Measurements from ENCODE around the gene ARHGAP1.

DNA sequence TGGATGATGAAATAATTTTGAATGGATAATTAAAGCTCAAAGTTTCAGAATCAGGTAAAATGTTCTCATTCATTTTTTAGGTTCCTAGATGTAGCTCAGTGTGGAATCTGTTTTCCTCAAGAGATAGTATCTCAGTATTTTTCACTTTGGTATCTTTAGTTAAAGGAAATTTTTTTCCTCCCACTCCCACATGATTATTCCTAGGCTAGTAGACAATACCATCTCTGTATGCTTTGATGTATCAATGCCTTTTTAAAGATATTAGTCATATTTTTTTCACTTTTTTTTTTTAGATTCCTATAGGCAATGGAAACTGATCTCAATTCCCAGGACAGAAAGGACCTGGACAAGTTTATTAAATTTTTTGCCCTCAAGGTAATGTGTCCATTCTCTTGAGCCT, 56.4 kb downstream of the ARHGAP1 start:
- TF ChIP-seq, protein P1, sequence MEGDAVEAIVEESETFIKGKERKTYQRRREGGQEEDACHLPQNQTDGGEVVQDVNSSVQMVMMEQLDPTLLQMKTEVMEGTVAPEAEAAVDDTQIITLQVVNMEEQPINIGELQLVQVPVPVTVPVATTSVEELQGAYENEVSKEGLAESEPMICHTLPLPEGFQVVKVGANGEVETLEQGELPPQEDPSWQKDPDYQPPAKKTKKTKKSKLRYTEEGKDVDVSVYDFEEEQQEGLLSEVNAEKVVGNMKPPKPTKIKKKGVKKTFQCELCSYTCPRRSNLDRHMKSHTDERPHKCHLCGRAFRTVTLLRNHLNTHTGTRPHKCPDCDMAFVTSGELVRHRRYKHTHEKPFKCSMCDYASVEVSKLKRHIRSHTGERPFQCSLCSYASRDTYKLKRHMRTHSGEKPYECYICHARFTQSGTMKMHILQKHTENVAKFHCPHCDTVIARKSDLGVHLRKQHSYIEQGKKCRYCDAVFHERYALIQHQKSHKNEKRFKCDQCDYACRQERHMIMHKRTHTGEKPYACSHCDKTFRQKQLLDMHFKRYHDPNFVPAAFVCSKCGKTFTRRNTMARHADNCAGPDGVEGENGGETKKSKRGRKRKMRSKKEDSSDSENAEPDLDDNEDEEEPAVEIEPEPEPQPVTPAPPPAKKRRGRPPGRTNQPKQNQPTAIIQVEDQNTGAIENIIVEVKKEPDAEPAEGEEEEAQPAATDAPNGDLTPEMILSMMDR (IDR thresholded peaks at IDR 0.05): no peak
- TF ChIP-seq MAZ (IDR thresholded peaks at IDR 0.05; ENCODE audit: borderline replicate concordance, low read depth, low read length) (no peak), BHLHE40 (IDR thresholded peaks at IDR 0.05; ENCODE audit: low read depth, low read length) (no peak), EP300 (IDR thresholded peaks at IDR 0.05) (no peak), POLR2A (IDR thresholded peaks at IDR 0.05; ENCODE audit: low read length) (no peak), RFX5 (IDR thresholded peaks at IDR 0.05) (no peak), EHMT2 (IDR thresholded peaks at IDR 0.05; ENCODE audit: low read depth) (no peak), RAD21 (conservative IDR thresholded peaks at IDR 0.05 in 1 of 2, IDR thresholded peaks at IDR 0.05 in 1 of 2) (no peak), KDM1A (IDR thresholded peaks at IDR 0.05; ENCODE audit: low read depth) (no peak)
- TF ChIP-seq, protein P2, sequence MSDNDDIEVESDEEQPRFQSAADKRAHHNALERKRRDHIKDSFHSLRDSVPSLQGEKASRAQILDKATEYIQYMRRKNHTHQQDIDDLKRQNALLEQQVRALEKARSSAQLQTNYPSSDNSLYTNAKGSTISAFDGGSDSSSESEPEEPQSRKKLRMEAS (IDR thresholded peaks at IDR 0.05): no peak
- TF ChIP-seq, protein P3, sequence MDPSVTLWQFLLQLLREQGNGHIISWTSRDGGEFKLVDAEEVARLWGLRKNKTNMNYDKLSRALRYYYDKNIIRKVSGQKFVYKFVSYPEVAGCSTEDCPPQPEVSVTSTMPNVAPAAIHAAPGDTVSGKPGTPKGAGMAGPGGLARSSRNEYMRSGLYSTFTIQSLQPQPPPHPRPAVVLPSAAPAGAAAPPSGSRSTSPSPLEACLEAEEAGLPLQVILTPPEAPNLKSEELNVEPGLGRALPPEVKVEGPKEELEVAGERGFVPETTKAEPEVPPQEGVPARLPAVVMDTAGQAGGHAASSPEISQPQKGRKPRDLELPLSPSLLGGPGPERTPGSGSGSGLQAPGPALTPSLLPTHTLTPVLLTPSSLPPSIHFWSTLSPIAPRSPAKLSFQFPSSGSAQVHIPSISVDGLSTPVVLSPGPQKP (IDR thresholded peaks at IDR 0.05; ENCODE audit: low read depth, low read length): no peak
